SU-DHL-6 (cell line): ENCODE measurements around the gene SFMBT2.

Source experiments
- CTCF ChIP-seq: fragments of 200-600 bp; sonication (generic); IDR thresholded peaks from one replicate; pipeline ENCODE4 v1.5.1; 2017; ENCODE audit warnings: antibody characterized with exemption, mild to moderate bottlenecking, low read length, moderate library complexity; ENCODE audit not compliant: insufficient read depth, poor library complexity, severe bottlenecking
- EZH2phosphoT487 ChIP-seq: fragments of 200-600 bp; sonication (generic), shearing (Covaris generic); conservative IDR thresholded peaks from 2 replicates; pipeline ENCODE4 v1.6.1; 2018; ENCODE audit warnings: mild to moderate bottlenecking, antibody characterized with exemption, low read length, moderate library complexity, mixed read lengths

- no peak for TF ChIP-seq CTCF
- TF ChIP-seq EZH2phosphoT487, result no peak
Measured at GRCh38 chr10:7279303-7279702, 131.5 kb downstream of the SFMBT2 start.
